Stomach (tissue), 9 donors: ENCODE measurements around the gene PGLYRP2. TPM values are rescaled to one million over a fixed set of nuclear protein-coding genes. Genes with fewer than 3 reads are reported as not detected.

ENCODE experiments used
- DNase-seq, 2 donors: peaks; one replicate each; pipeline versions ENCODE4 v3.0.0 to v3.0.0-alpha.2; 2013 to 2019
- H3K27ac ChIP-seq, 5 donors: fragments of 200-600 bp in 4 of 5; sonication (generic) in 4 of 5; one replicate each; pipeline ENCODE4 v1.5.1; 2013 to 2019; ENCODE audit warnings: mild to moderate bottlenecking in 1 of 5, moderate library complexity in 1 of 5
- H3K27me3 ChIP-seq, 3 donors: fragments of 200-600 bp; sonication (generic); one replicate each; pipeline ENCODE4 v1.5.1; 2017 to 2019; ENCODE audit warnings: mixed run types in 1 of 3
- H3K36me3 ChIP-seq, 4 donors: fragments of 200-600 bp; sonication (generic); 1 replicate in 3 of 4; 2 replicates in 1 of 4; pipeline ENCODE4 v1.5.1; 2016 to 2019
- H3K4me1 ChIP-seq, 4 donors: fragments of 200-600 bp; sonication (generic); one replicate each; pipeline ENCODE4 v1.5.1; 2016 to 2019
- H3K4me3 ChIP-seq, 4 donors: fragments of 200-600 bp; sonication (generic) in 3 of 4; one replicate each; pipeline ENCODE4 v1.5.1; 2016 to 2019; ENCODE audit warnings: mild to moderate bottlenecking in 1 of 4
- H3K9me3 ChIP-seq, 4 donors: fragments of 200-600 bp; sonication (generic); one replicate each; pipeline ENCODE4 v1.5.1; 2016 to 2019
- EP300 ChIP-seq: sonication (generic); formaldehyde crosslinking; IDR thresholded peaks from one replicate; pipeline ENCODE4 v1.6.1; 2017; ENCODE audit warnings: antibody characterized with exemption
- POLR2A ChIP-seq, 4 donors: fragments of 450-650 bp; IDR thresholded peaks; one replicate each; pipeline ENCODE4 v1.6.1; 2016; ENCODE audit warnings: antibody characterized with exemption in 4 of 4, control low read depth in 2 of 4, mild to moderate bottlenecking in 1 of 4, moderate library complexity in 1 of 4
- POLR2AphosphoS5 ChIP-seq, 3 donors: sonication (generic); formaldehyde crosslinking; IDR thresholded peaks; one replicate each; pipeline ENCODE4 v1.6.1; 2016; ENCODE audit warnings: antibody characterized with exemption in 3 of 3
- WGBS, 5 donors: extraction: QIAGEN DNeasy Blood & Tissue Kit in 3 of 5; methylation state at CpG; one replicate each; pipeline versions ENCODE4 v1.1.5 to v1.1.7; 2013 to 2018; 5-methylcytosine and 5-hydroxymethylcytosine counted together
- intact Hi-C: fragments of 100-400 bp; cut with DNase I; formaldehyde crosslinking; loops from one replicate; pipeline ENCODE4 v1.15.1; 2023; ENCODE audit warnings: low total_unique reads
- polyA plus RNA-seq, 3 donors: library from polyadenylated mRNA; stranded (reverse); fragments of 200-250 nt; gene quantifications; one replicate each; pipeline ENCODE4 v1.2.3, GENCODE V29; 2013
- total RNA-seq, 5 donors: library from RNA; depleted of rRNA; stranded (reverse); fragments of >200 nt; gene quantifications; one replicate each; pipeline versions ENCODE4 v1.1.0 to v1.2.3, GENCODE V29; 2014 to 2016
- TF ChIP-seq, protein P1 (sequence below), 7 experiments: fragments of 450-650 bp in 4 of 7; fragments of 200-600 bp in 3 of 7; sonication (generic) in 3 of 7; IDR thresholded peaks; one replicate each; pipeline ENCODE4 v1.5.1; 2016 to 2019; ENCODE audit warnings: antibody characterized with exemption in 7 of 7, control low read depth in 2 of 7, mild to moderate bottlenecking in 1 of 7
- donor health status: healthy with polysubstance abuse.
- donor health status: Bipolar disorder and iron deficiency.
- donor health status: healthy.

The PGLYRP2 gene
- total and polyA plus RNA-seq, 8 donors, result not detected

DNA sequence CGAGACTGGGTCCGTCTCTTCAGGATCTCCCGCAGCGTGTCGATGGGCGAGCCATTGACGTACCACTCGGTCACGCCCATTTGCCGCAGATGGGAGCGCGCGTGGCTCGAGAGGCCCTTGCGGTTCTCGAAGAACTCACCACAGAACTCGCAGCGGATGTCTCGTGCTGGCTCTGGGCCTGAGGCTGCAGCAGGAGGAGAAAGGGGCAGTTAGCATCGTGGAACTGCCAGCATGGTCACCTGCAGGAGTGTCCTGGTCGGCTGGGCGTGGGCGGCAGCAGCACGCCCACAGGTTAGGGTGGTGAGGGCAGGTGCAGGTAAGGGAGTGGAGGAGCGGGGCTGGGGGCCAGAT lies 52.0 kb downstream of the PGLYRP2 start:
- peaks cover 0 to 7% (median 0%) of the 10 kb centered on the region in 4 donors for H3K9me3 ChIP-seq
- intact Hi-C loops, result no loop called here
- H3K27ac ChIP-seq, result no peak overlapping the region
- peaks cover 29 to 44% (median 38%) of the 10 kb centered on the region in 4 donors for H3K4me1 ChIP-seq
- no peak for DNase-seq
- WGBS, 5 donors, result 96 to 97% (median 97%) methylated on average over 16 to 25 of the region's 25 CpGs
- no peaks in the 10 kb centered on the region for H3K27me3 ChIP-seq
- H3K4me3 ChIP-seq, result no peak overlapping the region
- peaks cover 47 to 77% (median 76%) of the 10 kb centered on the region in 4 donors for H3K36me3 ChIP-seq
- TF ChIP-seq EP300 (no peak), POLR2A (IDR thresholded peaks at IDR 0.05) (no peak), POLR2AphosphoS5 (IDR thresholded peaks at IDR 0.05) (no peak)
- TF ChIP-seq, protein P1, sequence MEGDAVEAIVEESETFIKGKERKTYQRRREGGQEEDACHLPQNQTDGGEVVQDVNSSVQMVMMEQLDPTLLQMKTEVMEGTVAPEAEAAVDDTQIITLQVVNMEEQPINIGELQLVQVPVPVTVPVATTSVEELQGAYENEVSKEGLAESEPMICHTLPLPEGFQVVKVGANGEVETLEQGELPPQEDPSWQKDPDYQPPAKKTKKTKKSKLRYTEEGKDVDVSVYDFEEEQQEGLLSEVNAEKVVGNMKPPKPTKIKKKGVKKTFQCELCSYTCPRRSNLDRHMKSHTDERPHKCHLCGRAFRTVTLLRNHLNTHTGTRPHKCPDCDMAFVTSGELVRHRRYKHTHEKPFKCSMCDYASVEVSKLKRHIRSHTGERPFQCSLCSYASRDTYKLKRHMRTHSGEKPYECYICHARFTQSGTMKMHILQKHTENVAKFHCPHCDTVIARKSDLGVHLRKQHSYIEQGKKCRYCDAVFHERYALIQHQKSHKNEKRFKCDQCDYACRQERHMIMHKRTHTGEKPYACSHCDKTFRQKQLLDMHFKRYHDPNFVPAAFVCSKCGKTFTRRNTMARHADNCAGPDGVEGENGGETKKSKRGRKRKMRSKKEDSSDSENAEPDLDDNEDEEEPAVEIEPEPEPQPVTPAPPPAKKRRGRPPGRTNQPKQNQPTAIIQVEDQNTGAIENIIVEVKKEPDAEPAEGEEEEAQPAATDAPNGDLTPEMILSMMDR (IDR thresholded peaks at IDR 0.05), result no peak

DNA sequence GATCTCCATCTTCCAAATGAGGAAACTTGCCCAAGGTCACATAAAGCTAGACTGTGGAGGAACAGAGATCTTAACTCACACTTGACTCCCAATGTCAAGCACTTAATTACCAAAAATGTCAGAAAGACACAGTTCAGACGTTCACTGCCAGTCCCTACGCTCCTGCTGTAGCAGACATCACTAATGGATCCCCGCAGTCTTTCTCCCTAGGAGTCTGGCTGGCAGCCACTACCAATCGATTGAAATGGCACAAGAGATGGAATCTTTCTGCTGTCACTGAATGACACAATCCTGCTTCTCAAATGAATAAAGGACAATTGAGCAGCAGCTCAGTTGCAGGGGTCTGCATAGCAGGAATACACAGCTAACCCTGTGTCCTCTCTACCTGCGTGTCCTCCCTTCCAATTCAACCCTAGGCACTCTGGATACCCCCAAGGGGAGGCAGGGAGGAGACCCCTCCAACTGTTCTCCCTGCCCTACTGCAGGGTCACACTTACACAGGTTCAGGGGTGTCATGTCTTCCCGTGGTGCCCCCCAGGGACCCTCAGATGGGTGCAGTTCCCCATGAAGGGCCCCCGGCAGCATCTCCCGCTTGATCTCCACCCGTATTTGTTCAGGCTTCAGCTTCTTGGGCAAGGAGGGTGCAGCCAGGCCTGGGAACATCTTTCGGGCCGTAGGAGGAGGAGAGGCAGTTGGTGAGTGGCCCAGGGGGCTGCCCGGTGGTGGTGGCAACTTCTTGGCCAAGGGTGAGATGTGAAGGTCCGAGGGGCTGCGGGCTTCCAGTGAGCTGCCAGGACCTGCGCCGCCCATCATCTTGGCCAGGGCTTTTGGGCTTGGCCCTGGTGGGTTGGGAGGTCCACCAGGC lies 52.6 kb downstream of the PGLYRP2 start:
- H3K36me3 ChIP-seq, result peaks cover 47 to 80% (median 78%) of the 10 kb centered on the region in 4 donors
- 81 to 90% (median 88%) methylated on average over 7 to 16 of the region's 16 CpGs for WGBS, 5 donors

DNA sequence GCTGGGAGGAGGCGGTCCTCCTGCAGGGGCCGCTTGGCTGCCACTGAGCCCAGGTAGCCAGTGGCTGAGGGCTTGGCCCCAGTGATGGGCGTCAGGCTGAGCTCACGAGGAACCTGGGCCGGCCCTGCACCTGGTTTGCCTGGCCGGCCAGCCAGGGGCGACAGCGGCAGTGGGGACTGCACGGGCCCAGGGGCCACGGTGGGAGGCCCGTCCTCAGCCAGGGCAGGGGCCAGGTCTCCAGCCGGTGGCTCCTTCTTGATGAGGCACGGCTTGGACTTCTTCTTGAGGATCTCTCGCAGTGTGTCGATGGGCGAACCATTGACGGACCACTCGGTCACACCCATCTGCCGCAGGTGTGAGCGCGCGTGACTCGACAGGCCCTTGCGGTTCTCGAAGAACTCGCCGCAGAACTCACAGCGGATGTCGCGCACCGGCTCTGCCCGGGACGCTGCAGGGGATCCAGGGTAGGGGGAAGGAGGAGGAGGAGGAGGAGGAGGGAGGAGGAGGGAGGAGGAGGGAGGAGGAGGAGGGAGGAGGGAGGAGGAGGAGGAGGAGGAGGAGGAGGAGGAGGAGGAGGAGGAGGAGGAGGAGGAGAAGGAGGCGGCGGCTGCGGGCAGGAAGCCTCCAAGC lies 53.9 kb downstream of the PGLYRP2 start:
- peaks cover 24 to 45% (median 38%) of the 10 kb centered on the region in 4 donors for H3K4me1 ChIP-seq
- intact Hi-C loops, result no loop called here
- no peak for TF ChIP-seq EP300
- TF ChIP-seq, protein P1 (IDR thresholded peaks at IDR 0.05), result no peak
- no peak for TF ChIP-seq POLR2AphosphoS5 (IDR thresholded peaks at IDR 0.05)
- no peak for TF ChIP-seq POLR2A (IDR thresholded peaks at IDR 0.05)
- peaks cover 47 to 80% (median 78%) of the 10 kb centered on the region in 4 donors for H3K36me3 ChIP-seq
- H3K27me3 ChIP-seq, result no peaks in the 10 kb centered on the region
- peaks cover 0 to 7% (median 0%) of the 10 kb centered on the region in 4 donors for H3K9me3 ChIP-seq
- 93 to 96% (median 94%) methylated on average over 24 to 36 of the region's 36 CpGs for WGBS, 5 donors
- DNase-seq, result no peak
- H3K4me3 ChIP-seq, result no peak overlapping the region
- H3K27ac ChIP-seq, result no peak overlapping the region

More for the DNA sequence above, 52.6 kb downstream of the PGLYRP2 start:
- no peak for TF ChIP-seq POLR2A (IDR thresholded peaks at IDR 0.05)
- TF ChIP-seq, protein P1 (IDR thresholded peaks at IDR 0.05), result no peak
- TF ChIP-seq EP300, result no peak
- no peak for TF ChIP-seq POLR2AphosphoS5 (IDR thresholded peaks at IDR 0.05)
- Histone ChIP-seq H3K27me3 (no peaks in the 10 kb centered on the region), H3K9me3 (peaks cover 0 to 7% (median 0%) of the 10 kb centered on the region in 4 donors), H3K4me1 (peaks cover 33 to 47% (median 41%) of the 10 kb centered on the region in 4 donors), H3K4me3 (no peak overlapping the region), H3K27ac (no peak overlapping the region)
- DNase-seq, result no peak
- intact Hi-C loops, result no loop called here

DNA sequence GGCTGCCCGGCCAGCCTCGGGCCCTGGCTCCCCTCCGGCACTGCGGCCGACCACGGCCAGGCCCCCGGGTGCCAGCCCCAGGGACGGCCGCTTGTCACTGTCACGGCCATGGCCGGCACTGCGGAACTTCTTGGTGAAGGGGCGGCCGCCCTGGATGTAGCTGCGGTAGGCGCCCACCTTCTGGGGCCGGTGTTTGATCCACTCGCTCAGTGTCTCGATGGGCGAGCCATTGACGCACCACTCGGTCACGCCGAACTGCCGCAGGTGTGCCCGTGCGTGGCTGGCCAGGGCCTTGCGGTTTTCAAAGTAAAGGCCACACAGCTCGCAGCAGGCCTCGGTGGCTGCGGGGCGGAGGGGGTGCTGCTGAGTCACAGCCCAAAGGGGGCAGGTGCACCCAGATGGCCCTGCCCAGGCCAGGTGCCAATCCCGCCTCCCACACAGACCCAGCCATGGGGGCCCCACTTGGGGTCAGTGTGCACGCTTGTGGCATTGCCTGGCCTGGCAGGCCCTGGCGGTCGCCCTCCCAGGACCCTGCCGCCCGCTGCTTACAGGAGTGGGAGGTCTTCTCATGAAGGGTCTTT lies 54.5 kb downstream of the PGLYRP2 start:
- no peaks in the 10 kb centered on the region for H3K27me3 ChIP-seq
- no peak overlapping the region for H3K27ac ChIP-seq
- intact Hi-C loops, result no loop called here
- DNase-seq, result no peak
- H3K4me1 ChIP-seq, result peaks cover 19 to 45% (median 38%) of the 10 kb centered on the region in 4 donors
- H3K36me3 ChIP-seq, result peaks cover 47 to 77% (median 75%) of the 10 kb centered on the region in 4 donors
- peaks cover 0 to 7% (median 0%) of the 10 kb centered on the region in 4 donors for H3K9me3 ChIP-seq
- 97 to 100% (median 98%) methylated on average over 20 to 38 of the region's 38 CpGs for WGBS, 5 donors
- TF ChIP-seq, protein P1 (IDR thresholded peaks at IDR 0.05), result no peak
- TF ChIP-seq POLR2A (IDR thresholded peaks at IDR 0.05), result no peak
- no peak for TF ChIP-seq EP300
- TF ChIP-seq POLR2AphosphoS5 (IDR thresholded peaks at IDR 0.05), result no peak
- no peak overlapping the region for H3K4me3 ChIP-seq
